Ascending aorta (tissue), 2 donors: ENCODE data around the gene TMOD3. TPM values are rescaled to one million over a fixed set of nuclear protein-coding genes. Genes with fewer than 3 reads are reported as not detected.

Experiments used
- DNase-seq, 2 donors: peaks; one replicate each; pipeline ENCODE4 v3.0.0-alpha.2; 2019; ENCODE audit warnings: low spot score in 2 of 2
- H3K27ac ChIP-seq, 2 donors: fragments of 200-600 bp; sonication (generic); one replicate each; pipeline ENCODE4 v1.5.1; 2016 to 2017; ENCODE audit warnings: mild to moderate bottlenecking in 1 of 2
- H3K27me3 ChIP-seq: fragments of 200-600 bp; sonication (generic); one replicate; pipeline ENCODE4 v1.5.1; 2017
- H3K36me3 ChIP-seq, 2 donors: fragments of 200-600 bp; sonication (generic); one replicate each; pipeline ENCODE4 v1.5.1; 2016
- H3K4me1 ChIP-seq, 2 donors: fragments of 200-600 bp; sonication (generic); one replicate each; pipeline ENCODE4 v1.5.1; 2016 to 2017; ENCODE audit warnings: mild to moderate bottlenecking in 1 of 2
- H3K4me3 ChIP-seq, 2 donors: fragments of 200-600 bp; sonication (generic); one replicate each; pipeline ENCODE4 v1.5.1; 2016 to 2017; ENCODE audit warnings: mild to moderate bottlenecking in 1 of 2
- H3K9me3 ChIP-seq, 2 donors: fragments of 200-600 bp; sonication (generic); one replicate each; pipeline ENCODE4 v1.5.1; 2016
- intact Hi-C: fragments of 100-400 bp; cut with DNase I; formaldehyde crosslinking; loops from one replicate; pipeline ENCODE4 v1.15.1; 2023
- total RNA-seq: library from RNA; depleted of rRNA; stranded (reverse); fragments of >200 nt; gene quantifications from one replicate; pipeline ENCODE4 v1.1.0, GENCODE V29; 2016
- TF ChIP-seq, protein P1 (sequence below), 3 experiments: fragments of 200-600 bp in 2 of 3; fragments of 450-650 bp in 1 of 3; sonication (generic) in 2 of 3; IDR thresholded peaks; one replicate each; pipeline ENCODE4 v1.5.1; 2016 to 2019; ENCODE audit warnings: antibody characterized with exemption in 3 of 3, mild to moderate bottlenecking in 1 of 3, moderate library complexity in 1 of 3

TMOD3 gene
- total RNA-seq, 1 donor from 2014 or later, result 28.0 TPM

- Histone ChIP-seq H3K36me3 (peaks cover 0 to 3% of the 10 kb centered on the region in 2 donors), H3K4me3 (no peak overlapping the region), H3K4me1 (no peaks in the 10 kb centered on the region), H3K27ac (no peak overlapping the region), H3K9me3 (peaks cover 8 to 9% of the 10 kb centered on the region in 2 donors), H3K27me3 (no peaks in the 10 kb centered on the region)
- intact Hi-C loops, result no loop called here
- no peak for DNase-seq
- TF ChIP-seq, protein P1, sequence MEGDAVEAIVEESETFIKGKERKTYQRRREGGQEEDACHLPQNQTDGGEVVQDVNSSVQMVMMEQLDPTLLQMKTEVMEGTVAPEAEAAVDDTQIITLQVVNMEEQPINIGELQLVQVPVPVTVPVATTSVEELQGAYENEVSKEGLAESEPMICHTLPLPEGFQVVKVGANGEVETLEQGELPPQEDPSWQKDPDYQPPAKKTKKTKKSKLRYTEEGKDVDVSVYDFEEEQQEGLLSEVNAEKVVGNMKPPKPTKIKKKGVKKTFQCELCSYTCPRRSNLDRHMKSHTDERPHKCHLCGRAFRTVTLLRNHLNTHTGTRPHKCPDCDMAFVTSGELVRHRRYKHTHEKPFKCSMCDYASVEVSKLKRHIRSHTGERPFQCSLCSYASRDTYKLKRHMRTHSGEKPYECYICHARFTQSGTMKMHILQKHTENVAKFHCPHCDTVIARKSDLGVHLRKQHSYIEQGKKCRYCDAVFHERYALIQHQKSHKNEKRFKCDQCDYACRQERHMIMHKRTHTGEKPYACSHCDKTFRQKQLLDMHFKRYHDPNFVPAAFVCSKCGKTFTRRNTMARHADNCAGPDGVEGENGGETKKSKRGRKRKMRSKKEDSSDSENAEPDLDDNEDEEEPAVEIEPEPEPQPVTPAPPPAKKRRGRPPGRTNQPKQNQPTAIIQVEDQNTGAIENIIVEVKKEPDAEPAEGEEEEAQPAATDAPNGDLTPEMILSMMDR (IDR thresholded peaks at IDR 0.05), result no peak
These were observed 12.8 kb upstream of the TMOD3 start for GRCh38 chr15:51816611-51817010.

DNA sequence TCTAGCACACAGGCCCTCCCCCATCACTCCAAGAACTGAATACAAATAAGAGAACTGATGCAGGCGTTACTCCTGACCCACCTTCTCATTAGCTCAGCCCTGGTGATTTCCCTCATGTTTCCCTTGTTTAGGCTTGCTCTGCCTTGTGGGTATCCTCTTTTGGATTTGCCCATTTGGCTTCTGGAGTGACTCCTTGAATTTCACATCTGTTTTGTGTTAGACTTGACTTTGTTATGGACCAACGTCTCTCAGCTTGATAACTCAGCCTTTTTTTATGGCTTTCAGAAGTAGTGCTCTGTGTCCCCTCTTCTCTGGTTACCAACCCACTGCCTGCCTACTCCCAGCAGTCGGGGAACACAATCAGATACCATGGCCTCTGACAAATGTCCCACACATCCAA lies 11.3 kb upstream of the TMOD3 start:
- TF ChIP-seq, protein P1 (IDR thresholded peaks at IDR 0.05), result no peak
- H3K36me3 ChIP-seq, result peaks cover 0 to 3% of the 10 kb centered on the region in 2 donors
- no peak overlapping the region for H3K4me3 ChIP-seq
- H3K9me3 ChIP-seq, result peaks cover 8 to 13% of the 10 kb centered on the region in 2 donors
- H3K27ac ChIP-seq, result no peak overlapping the region
- no peaks in the 10 kb centered on the region for H3K4me1 ChIP-seq
- intact Hi-C loops, result no loop called here
- DNase-seq, result no peak
- H3K27me3 ChIP-seq, result no peaks in the 10 kb centered on the region

- intact Hi-C loops, result loop anchor here (5.0 kb wide), 1 partner anchor 88 kb away; the partner anchor contains the start of gene LYSMD2
- H3K27ac ChIP-seq, result no peak overlapping the region
- no peak for DNase-seq
- no peaks in the 10 kb centered on the region for H3K4me1 ChIP-seq
- H3K4me3 ChIP-seq, result no peak overlapping the region
- no peaks in the 10 kb centered on the region for H3K27me3 ChIP-seq
- H3K9me3 ChIP-seq, result peaks cover 8 to 13% of the 10 kb centered on the region in 2 donors
- H3K36me3 ChIP-seq, result no peaks in the 10 kb centered on the region
- TF ChIP-seq, protein P1 (IDR thresholded peaks at IDR 0.05), result no peak
These were observed 3.8 kb upstream of the TMOD3 start for GRCh38 chr15:51825698-51826097.

DNA sequence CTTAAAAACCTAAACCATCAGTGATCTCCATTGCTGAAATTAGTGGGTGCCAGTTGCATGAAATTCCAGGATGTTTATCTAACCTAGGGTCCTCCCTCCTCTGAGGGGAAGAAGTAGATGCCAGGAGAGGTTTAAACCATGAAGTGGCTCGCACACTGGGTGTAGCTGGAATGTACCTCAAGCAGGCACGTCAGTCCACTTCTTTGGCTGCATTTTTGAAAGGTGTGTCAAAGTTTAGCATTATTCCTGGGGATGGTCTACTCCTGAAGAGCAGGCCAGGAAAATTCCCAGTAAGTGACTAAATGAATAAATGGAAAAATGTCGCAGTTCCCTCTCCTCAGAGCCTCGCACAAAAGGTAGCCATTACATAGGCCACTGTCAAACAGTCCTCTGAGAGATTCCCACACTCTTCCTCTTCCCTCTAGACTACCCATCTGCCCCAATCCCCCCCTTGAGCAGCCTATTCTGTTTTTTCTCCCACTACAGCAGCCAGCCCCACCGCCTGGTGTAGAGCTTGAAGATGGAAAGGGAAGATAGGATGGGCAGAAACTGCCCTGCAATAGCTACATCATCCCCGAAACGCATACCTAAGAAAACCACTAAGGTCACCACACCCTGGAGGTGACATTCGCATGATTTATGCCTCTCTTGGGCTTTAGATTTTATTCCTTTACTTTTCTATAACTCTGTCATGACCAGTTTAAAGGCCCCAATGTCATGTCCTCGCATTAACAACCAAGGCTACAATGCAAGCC lies 655 bp upstream of the TMOD3 start:
- H3K9me3 ChIP-seq, result no peaks in the 10 kb centered on the region
- H3K36me3 ChIP-seq, result no peaks in the 10 kb centered on the region
- H3K4me3 ChIP-seq, result peak overlapping the region in 1 of 2 donors; percentile 97
- intact Hi-C loops, result loop anchor here (5.0 kb wide), 1 partner anchor 91 kb away; the partner anchor contains the start of gene LYSMD2
- TF ChIP-seq, protein P1 (IDR thresholded peaks at IDR 0.05), result no peak
- DNase-seq, result no peak
- no peaks in the 10 kb centered on the region for H3K27me3 ChIP-seq
- H3K27ac ChIP-seq, result peak overlapping the region; percentile 84 to 95
- H3K4me1 ChIP-seq, result peaks cover 0 to 19% of the 10 kb centered on the region in 2 donors

- peaks cover 0 to 29% of the 10 kb centered on the region in 2 donors for H3K4me1 ChIP-seq
- H3K36me3 ChIP-seq, result no peaks in the 10 kb centered on the region
- H3K27me3 ChIP-seq, result no peaks in the 10 kb centered on the region
- peak overlapping the region; percentile 84 to 95 for H3K27ac ChIP-seq
- peak overlapping the region; percentile 89 to 97 for H3K4me3 ChIP-seq
- TF ChIP-seq, protein P1 (IDR thresholded peaks at IDR 0.05), result no peak
- no peaks in the 10 kb centered on the region for H3K9me3 ChIP-seq
- intact Hi-C loops, result loop anchor here (2.0 kb wide), 2 partner anchors 16 to 44 kb away; no protein-coding TSS in a partner anchor
- DNase-seq, result no peak
These were observed 888 bp downstream of the TMOD3 start for GRCh38 chr15:51830276-51830806.
